ENCODE results near the gene ASIC2. TPM values are rescaled to one million over a fixed set of nuclear protein-coding genes. Genes with fewer than 3 reads are reported as not detected.

The ASIC2 gene
- not detected for total RNA-seq
- not detected for polyA plus RNA-seq
- long read RNA-seq, donor 1 = 0 reads
- long read RNA-seq, donor 2 = 0 reads
- long read RNA-seq, donor 3 = 0 reads
- long read RNA-seq, donor 4 = 0 reads

- no peak within 1 kb of the TSS for H3K27ac ChIP-seq (ENCODE audit: low read length)
- H3K4me1 ChIP-seq (ENCODE audit: control insufficient read depth, insufficient read depth, low read length) = no peaks in the 10 kb centered on the region
- peak within 1 kb of the TSS; percentile 26 for H3K4me3 ChIP-seq (ENCODE audit: low read length)
- WGBS = 8% methylated on average over 68 of the region's 68 CpGs
- ATAC-seq (no peak), DNase-seq (no peak)
- intact Hi-C loops (cut with DNase I) = no loop called here
- no peaks in the 10 kb centered on the region for H3K9me3 ChIP-seq (ENCODE audit: control insufficient read depth, low read length)
- H3K27me3 ChIP-seq (ENCODE audit: control insufficient read depth, insufficient read depth) = peaks cover 4% of the 10 kb centered on the region
These were observed at the start of gene ASIC2 for GRCh38 chr17:33292981-33293867. Gene ASIC2, minus strand, starts transcription at chr17:33293295.

GRCh38 chr17:33342025-33342424 lies 48.9 kb upstream of the ASIC2 start:
- Histone ChIP-seq H3K9me3 (ENCODE audit: control insufficient read depth, low read length) (no peaks in the 10 kb centered on the region), H3K27ac (ENCODE audit: low read length) (no peak overlapping the region), H3K27me3 (ENCODE audit: control insufficient read depth, insufficient read depth) (peaks cover 4% of the 10 kb centered on the region), H3K4me3 (ENCODE audit: low read length) (no peak overlapping the region), H3K4me1 (ENCODE audit: control insufficient read depth, insufficient read depth, low read length) (no peaks in the 10 kb centered on the region)
- WGBS = 61% methylated on average over 3 of the region's 3 CpGs
- intact Hi-C loops (cut with DNase I) = no loop called here
- DNase-seq (no peak), ATAC-seq (no peak)

GRCh38 chr17:33338242-33338641 lies 45.1 kb upstream of the ASIC2 start:
- DNase-seq (no peak), ATAC-seq (no peak)
- no peaks in the 10 kb centered on the region for H3K4me1 ChIP-seq (ENCODE audit: control insufficient read depth, insufficient read depth, low read length)
- WGBS = 62% methylated on average over 4 of the region's 4 CpGs
- H3K27me3 ChIP-seq (ENCODE audit: control insufficient read depth, insufficient read depth) = peaks cover 4% of the 10 kb centered on the region
- H3K9me3 ChIP-seq (ENCODE audit: control insufficient read depth, low read length) = no peaks in the 10 kb centered on the region
- no peak overlapping the region for H3K4me3 ChIP-seq (ENCODE audit: low read length)
- no peak overlapping the region for H3K27ac ChIP-seq (ENCODE audit: low read length)
- intact Hi-C loops (cut with DNase I) = no loop called here

- no peaks in the 10 kb centered on the region for H3K9me3 ChIP-seq (ENCODE audit: control insufficient read depth, low read length)
- ATAC-seq = no peak
- H3K27me3 ChIP-seq (ENCODE audit: control insufficient read depth, insufficient read depth) = no peaks in the 10 kb centered on the region
- intact Hi-C loops (cut with DNase I) = no loop called here
- H3K4me3 ChIP-seq (ENCODE audit: low read length) = no peak overlapping the region
- no peaks in the 10 kb centered on the region for H3K4me1 ChIP-seq (ENCODE audit: control insufficient read depth, insufficient read depth, low read length)
- no peak overlapping the region for H3K27ac ChIP-seq (ENCODE audit: low read length)
- no peak for DNase-seq
- 55% methylated on average over 5 of the region's 5 CpGs for WGBS
These were observed 42.5 kb upstream of the ASIC2 start for GRCh38 chr17:33335491-33336173.

- ATAC-seq (no peak), DNase-seq (no peak)
- WGBS = 65% methylated on average over 4 of the region's 4 CpGs
- H3K9me3 ChIP-seq (ENCODE audit: control insufficient read depth, low read length) = no peaks in the 10 kb centered on the region
- intact Hi-C loops (cut with DNase I) = no loop called here
- H3K4me1 ChIP-seq (ENCODE audit: control insufficient read depth, insufficient read depth, low read length) = no peaks in the 10 kb centered on the region
- H3K27me3 ChIP-seq (ENCODE audit: control insufficient read depth, insufficient read depth) = no peaks in the 10 kb centered on the region
- no peak overlapping the region for H3K4me3 ChIP-seq (ENCODE audit: low read length)
- no peak overlapping the region for H3K27ac ChIP-seq (ENCODE audit: low read length)
These were observed 41.6 kb upstream of the ASIC2 start for GRCh38 chr17:33334703-33335102.

- no peaks in the 10 kb centered on the region for H3K27me3 ChIP-seq (ENCODE audit: control insufficient read depth, insufficient read depth)
- no peaks in the 10 kb centered on the region for H3K9me3 ChIP-seq (ENCODE audit: control insufficient read depth, low read length)
- H3K27ac ChIP-seq (ENCODE audit: low read length) = no peak overlapping the region
- intact Hi-C loops (cut with DNase I) = no loop called here
- no peaks in the 10 kb centered on the region for H3K4me1 ChIP-seq (ENCODE audit: control insufficient read depth, insufficient read depth, low read length)
- DNase-seq (no peak), ATAC-seq (no peak)
- H3K4me3 ChIP-seq (ENCODE audit: low read length) = no peak overlapping the region
- 67% methylated on average over 3 of the region's 3 CpGs for WGBS
These were observed 37.8 kb upstream of the ASIC2 start for GRCh38 chr17:33330877-33331276.

GRCh38 chr17:33328129-33328528 lies 35.0 kb upstream of the ASIC2 start:
- DNase-seq = no peak
- 23% methylated on average over 4 of the region's 4 CpGs for WGBS
- intact Hi-C loops (cut with DNase I) = no loop called here

GRCh38 chr17:33324736-33325135 lies 31.6 kb upstream of the ASIC2 start:
- Histone ChIP-seq H3K9me3 (ENCODE audit: control insufficient read depth, low read length) (no peaks in the 10 kb centered on the region), H3K4me3 (ENCODE audit: low read length) (no peak overlapping the region), H3K4me1 (ENCODE audit: control insufficient read depth, insufficient read depth, low read length) (no peaks in the 10 kb centered on the region), H3K27ac (ENCODE audit: low read length) (no peak overlapping the region), H3K27me3 (ENCODE audit: control insufficient read depth, insufficient read depth) (no peaks in the 10 kb centered on the region)
- ATAC-seq = peak in 1 of 2 donors; percentile 22
- 40% methylated on average over 3 of the region's 3 CpGs for WGBS
- no peak for DNase-seq
- intact Hi-C loops (cut with DNase I) = no loop called here

More at GRCh38 chr17:33328129-33328528, 35.0 kb upstream of the ASIC2 start:
- ATAC-seq = no peak
- no peaks in the 10 kb centered on the region for H3K4me1 ChIP-seq (ENCODE audit: control insufficient read depth, insufficient read depth, low read length)
- H3K27ac ChIP-seq (ENCODE audit: low read length) = no peak overlapping the region
- no peak overlapping the region for H3K4me3 ChIP-seq (ENCODE audit: low read length)
- H3K27me3 ChIP-seq (ENCODE audit: control insufficient read depth, insufficient read depth) = no peaks in the 10 kb centered on the region
- no peaks in the 10 kb centered on the region for H3K9me3 ChIP-seq (ENCODE audit: control insufficient read depth, low read length)

- H3K27me3 ChIP-seq (ENCODE audit: control insufficient read depth, insufficient read depth) = no peaks in the 10 kb centered on the region
- ATAC-seq (no peak), DNase-seq (no peak)
- WGBS = 53% methylated on average over 6 of the region's 6 CpGs
- no peaks in the 10 kb centered on the region for H3K9me3 ChIP-seq (ENCODE audit: control insufficient read depth, low read length)
- no peaks in the 10 kb centered on the region for H3K4me1 ChIP-seq (ENCODE audit: control insufficient read depth, insufficient read depth, low read length)
- H3K4me3 ChIP-seq (ENCODE audit: low read length) = no peak overlapping the region
- intact Hi-C loops (cut with DNase I) = no loop called here
- H3K27ac ChIP-seq (ENCODE audit: low read length) = no peak overlapping the region
These were observed 29.0 kb upstream of the ASIC2 start for GRCh38 chr17:33322063-33322462.

- intact Hi-C loops (cut with DNase I) = no loop called here
- Histone ChIP-seq H3K4me3 (ENCODE audit: low read length) (no peak overlapping the region), H3K27me3 (ENCODE audit: control insufficient read depth, insufficient read depth) (no peaks in the 10 kb centered on the region), H3K4me1 (ENCODE audit: control insufficient read depth, insufficient read depth, low read length) (no peaks in the 10 kb centered on the region), H3K9me3 (ENCODE audit: control insufficient read depth, low read length) (no peaks in the 10 kb centered on the region), H3K27ac (ENCODE audit: low read length) (no peak overlapping the region)
- DNase-seq = no peak
- no peak for ATAC-seq
- 16% methylated on average over 3 of the region's 3 CpGs for WGBS
These were observed 25.1 kb upstream of the ASIC2 start for GRCh38 chr17:33318241-33318640.

GRCh38 chr17:33316746-33317145 lies 23.7 kb upstream of the ASIC2 start:
- DNase-seq (no peak), ATAC-seq (no peak)
- Histone ChIP-seq H3K4me1 (ENCODE audit: control insufficient read depth, insufficient read depth, low read length) (no peaks in the 10 kb centered on the region), H3K27ac (ENCODE audit: low read length) (no peak overlapping the region), H3K9me3 (ENCODE audit: control insufficient read depth, low read length) (no peaks in the 10 kb centered on the region), H3K27me3 (ENCODE audit: control insufficient read depth, insufficient read depth) (no peaks in the 10 kb centered on the region), H3K4me3 (ENCODE audit: low read length) (no peak overlapping the region)
- intact Hi-C loops (cut with DNase I) = no loop called here
- WGBS = 81% methylated on average over 6 of the region's 6 CpGs

Data from right cardiac atrium (tissue), 5 donors.